ENCODE data around the gene YWHAG. TPM values are rescaled to one million over a fixed set of nuclear protein-coding genes. Genes with fewer than 3 reads are reported as not detected.
A peak's percentile ranks its signal among the peaks of the same experiment; 100 is the strongest.

Gene YWHAG
- total RNA-seq, 4 donors from 2014 or later = 98.0 to 263 (median 147) TPM

DNA sequence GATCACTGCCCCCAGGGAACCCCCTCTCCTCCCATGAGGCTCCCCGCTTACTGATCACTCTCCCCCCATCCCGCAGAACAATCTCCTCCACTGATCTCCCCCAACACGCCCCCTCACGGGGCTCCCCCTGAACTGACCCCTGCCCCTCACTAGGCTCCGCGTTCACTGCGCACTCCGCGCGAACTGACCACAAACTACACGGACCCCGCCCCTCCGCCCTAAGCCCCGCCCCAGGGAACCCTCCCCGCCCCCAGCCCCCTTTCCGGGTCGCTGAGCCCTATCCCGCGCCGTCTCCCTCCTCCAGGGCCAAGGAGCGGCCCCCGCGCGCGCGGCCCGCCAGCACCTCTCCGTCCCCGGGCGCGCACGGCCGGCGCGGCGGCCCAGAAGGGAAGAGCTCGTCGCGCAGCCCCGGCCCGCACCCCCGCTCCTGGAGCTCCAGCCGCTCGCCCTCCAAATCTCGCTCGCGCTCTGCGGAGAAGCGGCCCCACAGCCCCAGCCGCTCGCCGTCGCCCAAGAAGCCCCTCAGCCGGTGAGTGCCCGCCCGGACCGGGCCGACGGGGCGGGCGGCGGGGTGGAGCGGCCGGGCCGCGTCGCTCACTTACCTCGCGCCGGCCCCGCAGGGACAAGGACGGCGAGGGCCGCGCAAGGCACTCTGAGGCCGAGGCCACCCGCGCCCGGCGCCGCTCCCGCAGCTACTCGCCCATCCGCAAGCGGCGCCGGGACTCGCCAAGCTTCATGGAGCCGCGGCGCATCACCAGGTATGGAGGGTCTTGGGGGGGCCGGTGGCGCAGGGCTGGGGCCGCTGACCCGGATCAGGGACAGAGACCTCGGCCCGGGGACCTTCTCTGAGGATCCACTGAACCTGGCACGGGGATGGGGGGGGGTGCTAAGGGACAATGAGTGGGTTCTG lies 76.2 kb downstream of the YWHAG start:
- TF ChIP-seq, protein P1, sequence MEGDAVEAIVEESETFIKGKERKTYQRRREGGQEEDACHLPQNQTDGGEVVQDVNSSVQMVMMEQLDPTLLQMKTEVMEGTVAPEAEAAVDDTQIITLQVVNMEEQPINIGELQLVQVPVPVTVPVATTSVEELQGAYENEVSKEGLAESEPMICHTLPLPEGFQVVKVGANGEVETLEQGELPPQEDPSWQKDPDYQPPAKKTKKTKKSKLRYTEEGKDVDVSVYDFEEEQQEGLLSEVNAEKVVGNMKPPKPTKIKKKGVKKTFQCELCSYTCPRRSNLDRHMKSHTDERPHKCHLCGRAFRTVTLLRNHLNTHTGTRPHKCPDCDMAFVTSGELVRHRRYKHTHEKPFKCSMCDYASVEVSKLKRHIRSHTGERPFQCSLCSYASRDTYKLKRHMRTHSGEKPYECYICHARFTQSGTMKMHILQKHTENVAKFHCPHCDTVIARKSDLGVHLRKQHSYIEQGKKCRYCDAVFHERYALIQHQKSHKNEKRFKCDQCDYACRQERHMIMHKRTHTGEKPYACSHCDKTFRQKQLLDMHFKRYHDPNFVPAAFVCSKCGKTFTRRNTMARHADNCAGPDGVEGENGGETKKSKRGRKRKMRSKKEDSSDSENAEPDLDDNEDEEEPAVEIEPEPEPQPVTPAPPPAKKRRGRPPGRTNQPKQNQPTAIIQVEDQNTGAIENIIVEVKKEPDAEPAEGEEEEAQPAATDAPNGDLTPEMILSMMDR (IDR thresholded peaks at IDR 0.05) = no peak
- DNase-seq (ENCODE audit: low spot score) (no peak), ATAC-seq (ENCODE audit: low FRiP score) (peak; percentile 67)

DNA sequence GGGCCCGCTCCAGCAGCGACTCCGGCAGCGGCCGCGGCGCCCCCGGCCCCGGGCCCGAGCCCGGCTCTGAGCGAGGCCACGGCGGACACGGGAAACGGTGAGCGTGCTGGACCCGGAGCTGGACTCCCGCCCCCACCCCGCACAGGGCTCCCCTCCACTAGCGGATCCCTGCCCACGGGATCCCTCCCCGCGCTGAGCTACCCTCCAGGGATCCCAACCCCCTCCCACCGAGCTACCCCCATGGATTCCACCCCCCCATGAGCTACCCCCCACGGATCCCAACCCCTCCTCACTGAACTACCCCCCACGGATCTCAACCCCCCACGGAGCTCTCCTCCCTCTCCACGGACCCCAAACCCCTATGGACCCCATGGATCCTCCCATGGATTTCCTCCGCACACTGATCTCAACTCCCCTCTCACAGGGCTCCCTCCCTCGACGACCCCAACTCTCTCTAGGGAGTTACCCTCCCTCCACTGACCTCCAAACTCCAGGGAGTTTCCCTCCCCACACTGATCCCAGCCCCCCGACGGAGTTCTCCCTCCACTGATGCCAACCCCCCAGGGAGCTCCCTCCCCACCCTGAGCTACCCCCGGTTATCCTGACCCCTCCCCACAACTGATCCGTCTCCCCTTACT lies 77.0 kb downstream of the YWHAG start:
- no peak for DNase-seq (ENCODE audit: low spot score)
- TF ChIP-seq, protein P1 (IDR thresholded peaks at IDR 0.05) = no peak
- ATAC-seq (ENCODE audit: low FRiP score) = peak; percentile 4

DNA sequence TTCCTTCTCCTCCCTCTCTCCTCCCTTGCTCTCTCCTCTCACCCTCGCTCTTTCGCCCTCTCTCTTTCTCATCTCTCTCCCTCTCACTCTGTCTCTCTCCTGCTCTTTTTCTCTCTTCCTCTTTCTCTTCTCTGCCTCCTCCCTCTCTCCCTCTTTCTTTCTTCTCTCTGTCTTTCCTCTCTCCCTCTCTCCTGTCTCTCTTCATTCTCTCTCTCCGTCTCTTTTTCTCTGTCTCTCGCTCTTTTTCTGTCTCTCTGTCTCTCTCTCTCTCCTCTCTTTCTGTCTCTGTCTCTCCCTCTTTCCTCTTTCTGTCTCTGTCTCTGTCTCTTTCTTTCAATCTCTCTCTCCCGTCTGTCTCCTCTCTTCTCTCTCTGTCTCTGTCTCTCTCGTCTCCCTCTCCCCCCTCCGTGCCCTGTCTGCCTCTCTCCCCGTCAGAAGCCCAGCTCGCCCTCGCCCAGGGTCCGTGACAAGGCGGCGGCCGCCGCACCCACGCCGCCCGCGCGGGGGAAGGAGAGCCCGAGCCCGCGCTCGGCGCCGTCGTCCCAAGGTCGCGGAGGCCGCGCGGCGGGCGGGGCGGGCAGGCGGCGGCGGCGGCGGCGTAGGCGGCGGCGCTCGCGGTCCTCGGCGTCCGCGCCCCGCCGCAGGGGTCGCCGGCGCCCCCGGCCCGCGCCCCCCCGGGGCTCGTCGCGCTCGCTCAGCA lies 77.6 kb downstream of the YWHAG start:
- no peak for ATAC-seq (ENCODE audit: low FRiP score)
- TF ChIP-seq, protein P1 (IDR thresholded peaks at IDR 0.05) = no peak
- DNase-seq (ENCODE audit: low spot score) = no peak

DNA sequence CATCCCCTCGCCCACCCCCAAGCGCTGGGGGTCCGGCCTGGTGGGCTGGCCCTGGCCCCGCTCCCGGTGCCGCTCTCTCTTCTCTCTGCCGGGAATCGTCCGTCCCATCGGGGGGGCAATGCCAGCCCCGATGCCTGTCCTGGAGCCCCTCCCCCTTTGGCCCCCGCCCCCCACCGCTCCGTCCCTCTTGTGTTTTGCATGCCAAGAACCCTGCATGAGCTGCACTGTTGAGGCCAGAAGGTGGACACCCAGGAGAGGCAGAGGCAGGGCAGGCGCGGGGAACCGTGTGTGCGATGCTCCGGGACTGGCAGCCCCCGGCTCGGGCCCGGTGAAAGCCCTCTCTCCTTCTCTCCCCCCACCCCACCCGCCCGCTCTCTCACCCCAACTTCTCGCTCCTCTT lies 78.4 kb downstream of the YWHAG start:
- ATAC-seq (ENCODE audit: low FRiP score) (no peak), DNase-seq (ENCODE audit: low spot score) (no peak)
- TF ChIP-seq, protein P1 (IDR thresholded peaks at IDR 0.05) = no peak

DNA sequence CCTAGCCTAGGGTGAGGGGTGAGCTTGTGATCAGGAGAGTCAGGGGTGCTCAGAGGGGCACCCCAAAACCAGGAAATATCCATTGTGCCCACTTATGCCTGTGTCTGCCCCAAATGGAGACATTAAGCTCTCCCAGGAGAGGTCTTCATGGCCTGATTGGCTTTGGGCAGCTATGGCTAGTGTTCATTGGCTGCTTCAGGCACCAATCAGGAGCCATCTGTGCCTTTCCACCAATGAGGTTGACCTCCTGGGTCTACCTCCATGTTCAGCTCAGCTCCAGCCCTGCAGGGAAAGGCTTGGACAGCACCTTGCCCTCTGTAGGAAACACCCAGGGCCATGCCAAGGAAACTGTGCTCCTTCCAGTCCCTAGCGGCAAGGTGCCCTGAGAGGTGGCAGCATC lies 80.3 kb downstream of the YWHAG start:
- DNase-seq (ENCODE audit: low spot score) (no peak), ATAC-seq (ENCODE audit: low FRiP score) (no peak)
- TF ChIP-seq, protein P1 (IDR thresholded peaks at IDR 0.05) = no peak

Other genes starting within 250 kb of the YWHAG start
- gene SRRM3, start 157.1 kb downstream of the YWHAG start, total RNA-seq = 1 to 10 TPM; 1.7 to 3.7 (median 2.4) TPM
- 100 to 1,000 TPM; 178 to 353 (median 267) TPM for gene HSPB1, start 56.3 kb downstream of the YWHAG start, total RNA-seq
- 10 to 100 TPM in 1 of 4 donors, 1 to 10 TPM in 3; 2.1 to 14.6 (median 3.4) TPM for gene SSC4D, start 50.7 kb upstream of the YWHAG start, total RNA-seq
- gene ZP3, start 66.0 kb upstream of the YWHAG start, total RNA-seq = 1 to 10 TPM in 1 of 4 donors, under 1 TPM in 2, not detected in 1; 0.48 to 2.6 (median 0.65) TPM
- gene DTX2, start 102.7 kb upstream of the YWHAG start, total RNA-seq = 10 to 100 TPM; 15.1 to 32.2 (median 22.1) TPM
- 100 to 1,000 TPM in 1 of 4 donors, 10 to 100 TPM in 2, 1 to 10 TPM in 1; 4.6 to 636 (median 52.6) TPM for gene UPK3B, start 151.6 kb upstream of the YWHAG start, total RNA-seq
- gene SPDYE16, start 184.3 kb upstream of the YWHAG start, total RNA-seq = not detected